NAMALWA (cell line): ENCODE measurements around the gene ACSF2.

Source experiments
- DNase-seq: peaks from one replicate; pipeline ENCODE4 v3.0.0-alpha.2; 2015; ENCODE audit warnings: low spot score

The ACSF2 gene

DNA sequence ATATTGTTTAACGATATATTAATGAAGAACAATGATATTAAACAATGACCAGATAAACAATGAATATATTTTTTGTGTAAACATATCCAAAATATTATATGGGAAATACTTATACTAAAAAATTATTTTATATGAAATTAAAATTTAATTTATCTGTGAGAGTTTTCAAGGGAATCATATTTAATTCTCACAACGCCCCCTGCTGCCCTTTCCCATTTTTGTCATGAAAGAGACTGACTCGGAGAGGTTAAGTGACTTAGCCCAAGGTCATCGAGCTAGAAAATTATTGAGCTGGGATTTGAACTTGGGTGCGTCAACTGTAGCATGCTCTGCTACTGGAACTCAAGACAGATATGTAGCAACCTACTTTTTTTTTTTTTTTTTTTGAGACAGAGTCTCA, 75.0 kb downstream of the ACSF2 start:
- DNase-seq, result peak; percentile 50

DNA sequence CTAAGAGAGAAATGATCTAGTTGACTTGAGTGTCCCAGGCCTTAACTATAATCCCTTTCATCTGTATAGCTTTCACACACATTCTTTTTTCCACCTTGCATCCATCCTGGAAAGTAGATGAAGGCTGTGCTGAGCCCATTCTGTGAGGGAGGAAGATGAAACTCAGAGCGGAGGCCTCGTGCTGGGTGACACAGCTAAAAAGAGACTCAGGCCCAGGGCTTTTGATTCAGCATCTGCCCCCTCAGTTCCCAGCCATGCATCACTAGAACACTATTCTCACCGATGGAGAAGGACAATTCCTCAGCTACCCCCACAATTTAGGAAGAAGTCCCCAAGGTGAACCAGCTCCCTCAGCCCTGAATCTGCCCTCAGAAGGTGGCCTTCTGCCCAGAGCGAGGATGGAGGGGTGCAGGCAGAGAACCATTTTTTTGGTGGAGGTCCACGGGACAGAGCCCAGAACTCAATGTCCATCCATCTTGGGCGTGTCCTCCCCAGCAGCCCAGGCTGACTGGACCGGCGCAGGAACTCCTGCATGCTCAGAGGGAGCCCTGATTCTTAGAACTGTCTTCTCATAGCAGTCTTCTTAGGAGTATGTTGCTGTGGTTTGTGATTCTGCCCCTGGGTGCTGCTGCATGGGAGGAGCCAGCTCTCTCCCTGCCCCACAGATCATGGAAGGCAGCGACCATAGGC, 76.4 kb downstream of the ACSF2 start:
- DNase-seq, result no peak

DNA sequence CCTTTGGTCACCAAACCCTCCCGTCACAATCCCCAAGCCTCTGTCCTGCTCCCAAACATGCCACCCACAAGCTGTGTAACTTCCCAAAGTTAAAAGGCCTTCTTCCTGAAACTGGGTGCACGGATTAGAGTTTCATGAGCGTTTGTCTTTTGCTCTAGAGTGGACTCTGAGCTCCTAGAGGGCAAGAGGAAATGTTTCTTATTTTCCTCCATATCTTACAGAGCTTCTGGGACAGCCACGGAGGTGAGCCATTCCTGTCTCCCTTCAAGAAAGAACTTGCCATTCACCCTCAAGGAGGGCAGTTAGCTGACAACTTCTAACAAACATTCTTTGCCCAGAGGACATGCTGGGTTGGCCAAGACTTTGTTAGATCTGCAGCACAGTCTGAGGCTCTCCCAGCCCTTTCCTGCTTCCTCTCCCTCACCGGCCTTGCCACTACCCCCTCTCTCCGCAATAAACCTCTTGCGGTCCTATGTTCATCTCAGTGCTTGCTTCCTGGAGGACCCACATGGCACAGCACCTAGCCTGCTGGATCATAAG, 79.6 kb downstream of the ACSF2 start:
- no peak for DNase-seq

DNA sequence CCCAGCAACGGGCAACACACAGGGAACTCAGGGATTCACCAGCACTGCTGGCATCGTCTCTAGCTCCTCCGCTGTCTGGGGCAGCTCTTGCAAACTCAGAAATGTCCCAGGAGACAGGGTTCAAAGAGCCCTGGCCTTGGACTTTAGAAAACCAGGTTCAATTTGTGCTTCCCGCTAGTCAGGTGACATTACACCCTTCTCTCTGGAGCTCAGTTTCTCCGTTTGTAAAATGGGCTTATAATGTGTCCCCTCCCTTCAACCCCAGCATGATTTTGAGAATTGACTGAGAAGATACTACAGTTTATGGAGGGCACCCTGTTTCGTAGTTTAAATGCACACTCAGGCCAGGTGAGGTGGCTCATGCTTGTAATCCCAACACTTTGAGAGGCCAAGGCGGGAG, 80.3 kb downstream of the ACSF2 start:
- no peak for DNase-seq

DNA sequence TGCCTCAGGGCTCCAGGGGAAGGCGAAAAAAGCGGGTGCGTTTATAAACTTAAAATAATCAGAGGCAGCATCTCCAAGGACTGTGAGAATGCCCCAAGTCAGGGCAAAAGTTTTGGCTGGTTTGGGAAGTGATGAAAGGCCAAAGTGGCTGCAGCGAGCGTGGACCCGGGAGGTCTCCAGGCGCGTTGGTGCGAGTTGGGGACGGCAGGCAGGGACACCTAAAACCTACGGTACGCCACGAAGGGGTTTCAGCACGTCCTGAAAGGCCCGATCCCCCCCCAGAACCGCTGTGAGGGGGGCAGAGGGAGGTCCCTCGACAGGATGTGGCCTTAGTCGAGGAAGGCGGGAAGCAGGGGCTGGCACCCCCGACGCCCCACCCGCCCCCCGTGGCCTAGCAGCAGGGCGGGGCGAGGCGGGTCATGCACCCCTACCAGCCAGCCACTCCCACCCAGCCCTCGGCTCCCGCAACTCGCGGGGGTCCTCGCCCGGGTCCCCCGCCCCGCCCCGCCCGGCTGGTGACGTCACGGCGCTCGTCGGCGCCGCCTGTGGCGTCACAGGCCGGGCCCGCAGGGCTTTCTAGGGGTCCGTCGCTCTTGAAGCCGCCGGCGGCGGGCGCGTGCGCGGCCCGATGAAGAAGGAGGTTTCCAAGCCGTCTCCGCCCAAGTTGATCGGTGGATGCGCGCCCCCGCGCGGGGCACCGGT, 82.0 kb downstream of the ACSF2 start, which contains the start of gene MYCBPAP:
Gene MYCBPAP, plus strand, starts transcription at position 569 of the 702 bp plus-strand sequence. CDS start 236 bp downstream, outside the sequence.
- DNase-seq, result no peak

DNA sequence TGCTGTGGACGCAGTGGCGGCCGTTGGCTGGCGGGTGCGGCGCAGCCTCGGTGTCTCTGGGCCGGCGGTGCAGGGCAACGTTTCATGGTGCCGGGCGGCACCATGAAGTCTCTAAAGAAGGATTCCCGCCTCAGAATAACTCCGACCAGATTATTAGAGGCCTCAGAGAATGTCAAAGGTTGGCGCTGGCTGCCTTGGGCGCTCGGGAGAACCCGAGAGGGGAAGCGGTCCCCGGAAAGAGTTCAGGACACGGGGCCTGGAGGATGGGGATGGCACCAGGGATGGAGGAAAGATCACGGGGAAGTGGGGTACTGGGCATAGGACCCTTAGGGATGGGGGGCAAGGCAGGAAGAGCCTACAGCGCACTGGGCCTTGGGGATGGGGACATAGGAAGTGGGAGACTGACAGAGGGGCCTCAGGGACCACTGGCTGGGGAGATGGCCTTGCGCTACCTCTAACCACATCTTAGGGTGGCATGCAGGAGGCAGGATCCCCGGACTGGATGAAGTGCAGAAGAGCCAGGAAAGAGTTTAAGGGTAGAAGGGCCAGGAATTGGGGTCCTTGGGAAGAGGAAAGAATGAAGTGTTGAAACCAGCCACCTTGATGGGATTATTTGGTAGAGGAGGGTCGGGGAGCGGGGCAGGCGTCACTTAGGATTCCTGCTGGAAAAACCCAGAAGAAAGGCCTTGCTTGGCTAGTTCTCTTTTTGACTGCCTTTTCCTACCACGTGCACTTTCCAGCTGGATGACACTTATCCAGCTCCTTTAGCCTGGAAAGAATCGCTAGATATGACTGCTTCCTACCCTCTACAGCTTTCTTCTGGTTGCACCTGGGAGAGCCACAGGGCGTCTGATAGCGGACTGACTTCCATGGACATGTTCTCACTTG, 82.8 kb downstream of the ACSF2 start:
- DNase-seq, result no peak

DNA sequence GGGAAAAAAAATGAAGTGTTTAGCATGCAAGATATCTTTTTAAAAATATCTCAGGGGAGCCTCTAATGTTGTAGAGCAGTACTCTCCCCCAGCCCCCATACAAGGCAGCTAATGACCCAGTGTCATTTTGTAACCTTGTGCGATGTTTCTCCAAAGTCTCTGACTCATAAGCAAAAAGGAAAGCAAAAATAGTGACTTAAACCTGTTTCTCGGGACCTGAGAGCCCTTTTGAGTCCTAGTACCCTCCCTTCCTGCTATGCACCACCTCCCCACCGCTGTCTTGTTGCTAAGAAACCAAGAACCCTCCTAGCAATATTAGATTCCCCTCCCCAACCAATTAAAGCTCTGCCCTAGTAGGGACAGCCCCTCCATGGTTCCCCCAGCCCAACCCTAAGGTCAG, 85.0 kb downstream of the ACSF2 start:
- DNase-seq, result no peak

DNA sequence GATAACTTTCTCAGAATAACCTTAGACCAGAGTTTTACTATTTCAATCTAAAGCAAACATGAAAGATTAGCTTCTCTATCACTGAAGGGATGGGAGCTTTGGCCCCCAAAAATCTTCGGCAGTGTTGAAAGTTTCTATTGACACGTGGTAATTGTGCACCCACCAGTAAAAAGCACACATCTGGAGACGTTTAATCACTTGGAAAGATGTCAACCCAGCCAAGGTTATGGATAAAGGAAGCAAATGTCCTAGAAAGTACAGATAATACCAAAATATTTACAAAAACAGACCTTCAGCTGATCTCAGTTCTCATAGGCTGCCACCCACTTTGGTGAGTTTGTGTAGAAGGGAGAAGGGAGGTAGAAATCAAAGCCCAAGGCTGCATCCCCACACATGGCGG, 87.5 kb downstream of the ACSF2 start:
- DNase-seq, result no peak

DNA sequence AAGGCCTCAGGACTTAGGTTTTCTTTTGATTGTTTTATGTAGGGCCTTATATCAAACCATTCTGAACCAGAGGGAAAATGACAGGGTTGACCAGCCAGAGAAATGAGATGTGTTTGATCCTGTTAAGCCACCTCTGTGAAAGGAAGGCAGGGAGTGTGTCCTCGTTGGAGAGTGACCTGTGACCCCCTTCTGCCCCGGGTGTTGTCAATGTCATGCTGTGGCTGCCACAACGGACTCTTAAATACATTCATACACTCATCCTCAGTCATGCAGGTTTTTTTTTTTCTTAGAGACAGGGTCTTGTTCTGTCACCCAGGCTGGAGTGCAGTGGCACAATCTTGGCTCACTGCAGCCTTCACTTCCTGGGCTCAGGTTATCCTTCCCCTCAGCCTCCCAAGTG, 88.4 kb downstream of the ACSF2 start:
- DNase-seq, result no peak

DNA sequence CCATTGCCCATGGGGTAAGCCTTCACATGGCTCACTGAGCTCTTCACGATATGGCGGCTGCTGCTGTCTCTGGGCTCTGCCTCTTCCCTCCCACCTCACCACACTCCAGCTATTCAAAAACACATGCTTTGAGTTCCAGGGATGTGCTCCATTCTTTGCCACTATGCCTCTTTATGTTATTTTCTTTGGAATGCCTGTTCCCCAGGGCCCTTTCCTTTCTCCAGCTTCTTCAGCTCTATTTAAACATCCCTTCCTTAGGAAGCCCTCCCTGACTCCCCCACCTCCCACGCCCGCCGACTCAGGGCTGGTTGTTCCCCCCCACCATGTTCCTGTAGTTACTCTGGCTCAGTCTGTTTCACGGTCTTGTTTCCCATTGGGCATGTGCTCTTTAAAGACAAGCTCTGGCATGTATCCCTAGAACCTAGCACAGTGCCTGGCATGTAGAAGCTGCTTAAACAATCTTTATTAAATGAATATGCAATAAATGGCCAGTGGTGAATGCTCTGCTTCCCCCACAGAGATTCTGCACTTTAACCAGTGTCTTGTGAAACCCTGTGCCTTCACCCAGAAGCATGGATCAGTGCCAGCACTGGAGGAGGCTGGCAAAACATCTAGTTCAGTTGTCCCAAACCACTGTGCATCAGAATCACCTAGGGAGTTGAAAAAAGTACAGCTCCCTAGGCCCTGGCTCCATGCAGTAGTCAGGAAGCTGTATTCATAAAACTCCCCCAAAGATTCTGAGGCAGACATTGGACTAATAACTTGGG, 89.1 kb downstream of the ACSF2 start:
- no peak for DNase-seq

DNA sequence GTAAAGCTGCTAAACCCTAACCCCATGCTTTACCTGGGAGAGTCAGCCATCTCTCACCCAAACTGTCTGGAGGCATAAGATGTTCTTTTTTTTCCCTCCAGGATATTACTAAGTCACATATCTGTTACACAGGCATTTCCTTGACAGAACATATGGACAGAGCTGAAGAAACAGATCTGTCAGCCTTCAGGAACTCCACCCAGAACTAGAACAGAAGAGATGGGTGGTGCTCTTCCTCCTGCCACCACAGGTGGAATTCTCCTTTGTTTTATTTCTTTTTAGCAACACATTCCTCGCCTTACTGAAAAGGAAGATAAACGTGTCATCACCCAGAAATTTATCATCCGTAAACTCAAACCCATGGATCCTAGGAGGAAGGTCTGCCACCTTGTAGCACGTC, 91.0 kb downstream of the ACSF2 start:
- DNase-seq, result no peak

DNA sequence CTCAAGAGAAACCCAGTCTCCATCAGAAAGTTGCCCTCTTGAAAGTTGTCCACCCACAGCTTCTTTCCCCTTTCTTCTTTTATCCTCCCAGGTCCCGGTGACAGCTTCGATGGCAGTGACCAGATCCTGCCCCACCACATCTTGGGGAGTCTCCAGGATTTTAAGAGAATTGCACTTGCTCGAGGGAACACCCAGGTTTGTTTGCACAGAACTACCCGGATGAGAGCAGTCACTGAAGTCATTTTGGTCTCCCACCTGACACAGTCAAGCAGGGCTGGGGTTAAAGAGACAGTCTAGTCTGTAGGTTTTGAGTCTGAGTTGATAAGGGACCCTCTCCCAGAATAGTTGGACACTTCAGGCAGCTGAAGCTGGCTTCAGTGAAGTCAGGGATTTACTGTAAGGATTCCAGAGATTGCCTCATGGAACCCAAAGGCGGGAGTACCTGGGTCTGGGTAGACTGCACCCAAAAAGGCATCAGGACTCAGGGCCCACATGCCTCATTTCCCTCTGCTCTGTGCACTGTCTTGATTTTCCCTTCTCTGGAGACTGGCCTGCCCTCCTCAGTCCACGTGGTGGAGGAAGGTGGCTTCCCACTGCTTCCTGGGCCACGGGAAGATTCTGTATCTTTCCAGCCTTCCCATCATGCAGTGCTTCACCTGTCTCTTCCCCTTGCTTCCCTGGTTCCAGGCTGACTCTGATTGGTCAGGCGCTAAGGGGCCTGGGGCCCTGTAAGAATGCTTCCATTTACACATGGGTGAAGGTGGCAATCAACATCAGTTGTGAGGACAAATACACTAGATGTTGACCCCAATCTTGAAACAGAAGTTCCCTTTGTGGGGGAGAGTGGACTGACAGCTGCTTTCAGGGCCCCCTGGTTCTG, 91.7 kb downstream of the ACSF2 start:
- DNase-seq, result no peak

DNA sequence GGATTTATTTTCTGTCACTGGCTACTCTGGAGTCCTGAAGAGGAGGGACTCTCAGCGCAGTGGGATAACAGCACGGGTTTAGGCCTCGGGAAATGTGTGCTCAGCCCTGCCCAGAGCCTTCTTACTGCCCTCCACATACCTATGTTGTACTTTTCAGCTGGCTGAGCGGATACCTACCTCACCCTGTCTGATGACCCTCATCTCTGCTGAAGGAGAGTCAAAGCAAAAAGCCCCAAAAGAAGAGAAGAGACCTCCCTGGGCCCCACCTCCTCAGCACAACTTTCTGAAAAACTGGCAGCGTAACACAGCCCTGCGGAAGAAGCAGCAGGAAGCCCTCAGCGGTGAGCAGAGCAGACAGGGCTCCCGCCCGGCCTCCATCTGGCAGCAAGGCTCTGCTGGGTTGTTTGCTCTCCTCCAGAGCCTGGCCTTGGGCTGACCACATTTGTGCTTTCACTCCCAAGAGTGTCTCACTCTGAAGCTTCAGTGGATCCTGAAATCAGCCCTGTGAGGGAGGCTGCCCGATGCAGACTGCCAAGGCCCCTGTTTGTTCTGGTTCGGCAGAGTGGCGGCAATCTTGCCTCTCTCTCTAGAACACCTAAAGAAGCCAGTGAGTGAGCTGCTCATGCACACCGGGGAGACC, 92.5 kb downstream of the ACSF2 start:
- DNase-seq, result no peak

DNA sequence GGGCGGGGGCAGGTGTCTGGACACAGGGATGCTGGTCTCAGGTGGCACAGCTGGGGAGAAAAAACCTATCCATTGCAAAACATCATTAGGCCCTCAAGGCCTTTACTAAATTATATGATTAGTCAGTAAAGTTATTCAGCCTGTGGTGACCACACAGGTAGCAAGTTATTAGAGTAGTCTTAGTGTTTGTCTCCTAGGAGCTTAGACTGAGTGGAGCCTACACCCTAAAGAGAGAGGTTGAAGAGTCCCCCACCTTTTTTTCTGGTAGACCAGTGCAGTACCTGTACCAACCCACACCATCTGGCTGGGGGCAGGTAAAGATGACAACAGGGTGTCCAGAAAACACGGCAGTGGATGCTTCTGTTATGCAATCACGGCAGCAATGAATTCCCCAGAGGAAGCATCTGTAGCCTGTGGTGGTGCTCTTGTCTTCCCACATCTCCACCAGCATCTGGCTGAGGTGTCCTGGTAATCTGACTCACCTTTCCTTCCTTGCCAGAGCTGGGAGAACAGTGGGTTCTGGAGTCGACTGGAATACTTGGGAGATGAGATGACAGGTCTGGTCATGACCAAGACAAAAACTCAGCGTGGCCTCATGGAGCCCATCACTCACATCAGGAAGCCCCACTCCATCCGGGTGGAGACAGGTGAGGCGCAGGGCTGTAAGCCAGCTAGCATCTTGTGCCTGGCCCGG, 93.3 kb downstream of the ACSF2 start:
- no peak for DNase-seq

DNA sequence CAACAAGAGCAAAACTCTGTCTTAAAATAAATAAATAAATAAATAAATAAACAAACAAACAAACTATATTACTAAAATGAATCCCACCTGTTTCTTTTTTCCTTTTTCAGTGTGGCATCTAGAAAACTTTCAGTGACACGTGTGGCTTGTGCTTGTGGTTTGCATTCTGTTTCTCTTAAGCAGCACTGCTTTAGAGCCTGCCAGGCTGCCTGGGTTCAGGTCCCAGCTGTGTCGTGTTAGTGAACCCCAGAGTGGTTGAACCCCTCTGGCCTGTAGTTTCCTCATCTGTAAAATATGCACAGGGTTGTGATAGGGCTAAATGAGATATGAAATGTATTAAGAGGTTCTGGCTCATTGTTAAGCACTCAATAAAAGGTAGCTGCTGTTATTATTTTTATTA, 94.5 kb downstream of the ACSF2 start:
- no peak for DNase-seq

DNA sequence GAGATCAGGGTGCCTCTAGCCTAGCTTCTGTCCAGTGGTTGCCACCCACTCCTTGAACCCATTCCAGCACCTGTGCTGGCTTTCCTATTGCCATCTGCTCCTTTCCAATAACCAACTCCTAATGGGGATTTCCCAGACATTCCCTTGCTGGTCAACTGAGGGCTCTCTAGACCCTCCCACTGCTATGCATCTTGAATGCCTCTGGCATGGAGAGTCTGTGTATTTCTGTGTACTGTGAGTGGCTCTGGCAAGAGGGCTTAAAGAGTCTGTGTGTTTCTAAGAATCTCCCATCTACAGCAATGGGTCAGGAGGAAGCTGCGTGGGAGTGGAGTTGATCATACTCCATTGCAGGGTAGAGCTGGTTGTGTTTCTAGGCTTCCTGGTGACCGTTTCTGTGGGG, 95.5 kb downstream of the ACSF2 start:
- DNase-seq, result no peak

DNA sequence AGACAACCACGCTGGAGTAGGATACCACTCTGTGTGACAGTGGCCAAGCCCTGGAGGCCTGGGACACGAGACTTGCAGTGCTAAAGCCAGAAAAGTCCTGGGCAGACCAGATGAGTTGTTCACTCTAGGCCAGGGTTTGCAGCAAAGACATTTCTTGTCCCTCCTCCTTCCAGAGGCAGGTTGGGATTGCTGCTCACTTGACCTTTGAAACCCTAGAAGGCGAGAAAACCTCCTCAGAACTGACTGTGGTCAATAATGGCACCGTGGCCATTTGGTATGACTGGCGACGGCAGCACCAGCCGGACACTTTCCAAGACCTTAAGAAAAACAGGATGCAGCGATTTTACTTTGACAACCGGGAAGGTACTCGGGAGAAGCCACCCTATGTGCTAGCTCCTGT, 96.7 kb downstream of the ACSF2 start:
- DNase-seq, result no peak

DNA sequence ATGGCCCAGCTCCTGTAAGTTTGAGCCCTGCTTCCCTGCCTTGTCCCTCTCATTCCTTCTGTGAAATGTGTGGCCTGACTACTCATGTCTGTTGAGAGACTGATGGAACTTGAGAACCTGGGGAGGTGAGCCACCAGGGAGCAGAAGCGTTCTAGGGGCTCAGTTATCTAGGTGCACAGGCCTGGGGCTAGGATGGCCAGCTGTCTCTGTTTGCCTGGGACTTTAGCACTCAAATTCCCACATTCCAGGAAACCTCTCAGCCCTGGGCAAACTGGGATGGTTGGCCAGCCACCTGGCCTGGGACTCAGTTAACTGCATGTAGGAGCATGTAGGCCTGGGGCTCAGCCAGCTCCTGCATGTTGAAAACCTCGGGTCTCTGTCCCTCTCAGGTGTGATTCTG, 97.2 kb downstream of the ACSF2 start:
- no peak for DNase-seq
